ENCODE data around the gene ARRDC4. TPM values are rescaled to one million over a fixed set of nuclear protein-coding genes. Genes with fewer than 3 reads are reported as not detected.
A peak's percentile ranks its signal among the peaks of the same experiment; 100 is the strongest.

The ARRDC4 gene
- total RNA-seq, 2 experiments from 2014 or later: 0.13 to 0.18 TPM

DNA sequence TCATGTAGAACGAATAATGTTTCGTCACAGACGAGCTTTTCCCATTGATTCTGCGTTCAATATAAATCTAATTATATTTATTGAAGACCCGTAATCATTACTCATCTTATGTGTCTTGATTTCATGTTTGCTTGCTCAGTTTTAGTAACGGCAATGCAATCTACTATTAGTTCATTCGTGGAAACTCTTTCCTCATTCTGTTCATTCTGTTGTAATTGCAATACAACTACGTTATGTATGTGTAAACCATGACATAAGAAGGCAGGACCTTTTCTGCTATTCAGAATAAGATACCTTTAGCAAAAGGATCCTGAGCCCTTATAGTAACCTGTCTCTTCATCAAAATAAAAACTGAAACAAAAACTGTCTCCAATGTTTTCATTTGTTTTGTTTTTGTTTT is 6.8 kb upstream of the ARRDC4 start:
- no peaks in the 10 kb centered on the region for H3K4me1 Mint-ChIP-seq
- CTCF ChIA-PET: no interaction called here
- no peak overlapping the region for H3K27ac Mint-ChIP-seq

DNA sequence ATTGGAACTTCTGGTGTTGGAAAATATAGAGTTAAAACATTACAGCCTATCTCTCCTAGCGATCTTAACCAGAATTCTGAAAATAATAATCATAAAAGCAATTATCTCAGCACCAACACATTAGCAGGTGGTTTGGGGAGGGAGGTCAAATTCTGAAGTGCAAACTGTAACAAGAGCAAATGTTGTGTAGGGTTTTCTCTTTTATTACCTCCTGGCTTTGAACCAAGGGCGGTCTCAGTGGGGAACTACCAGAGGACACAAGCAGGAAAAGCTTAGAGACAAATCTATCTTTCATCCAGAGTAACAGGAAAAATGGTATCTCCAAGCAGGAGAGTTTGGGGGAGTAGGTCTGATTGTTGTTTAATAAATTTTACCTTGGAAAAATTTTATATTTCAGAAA is 5.5 kb upstream of the ARRDC4 start:
- Mint-ChIP-seq H3K4me3 (no peak overlapping the region), H3K9me3 (peaks cover 3% of the 10 kb centered on the region), H3K4me1 (peaks cover 6% of the 10 kb centered on the region), H3K27ac (no peak overlapping the region), H3K27me3 (peaks cover 7% of the 10 kb centered on the region), H3K36me3 (ENCODE audit: low read depth) (no peaks in the 10 kb centered on the region)
- ChIA-PET CTCF (no interaction called here), POLR2A (no interaction called here)
- no peak for DNase-seq

More for the DNA sequence above, 6.8 kb upstream of the ARRDC4 start:
- no peaks in the 10 kb centered on the region for H3K36me3 Mint-ChIP-seq (ENCODE audit: low read depth)
- no peak for DNase-seq
- H3K4me3 Mint-ChIP-seq: no peak overlapping the region
- no peaks in the 10 kb centered on the region for H3K27me3 Mint-ChIP-seq
- POLR2A ChIA-PET: no interaction called here
- no peaks in the 10 kb centered on the region for H3K9me3 Mint-ChIP-seq

DNA sequence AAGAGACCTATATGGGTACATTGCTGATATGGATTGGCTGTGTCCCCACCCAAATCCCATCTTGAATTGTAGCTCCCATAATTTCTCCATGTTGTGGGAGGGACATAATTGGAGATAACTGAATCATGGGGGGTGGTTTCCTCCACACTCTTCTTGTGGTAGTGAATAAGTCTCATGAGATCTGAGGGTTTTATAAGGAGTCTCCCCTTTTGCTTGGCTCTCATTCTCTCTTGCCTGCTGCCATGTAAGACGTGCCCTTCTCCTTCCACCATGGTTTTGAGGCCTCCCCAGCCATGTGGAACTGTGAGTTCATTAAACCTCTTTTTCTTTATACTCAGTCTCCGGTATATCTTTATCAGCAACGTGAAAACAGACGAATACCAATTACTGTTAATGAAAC is 5.0 kb upstream of the ARRDC4 start:
- no peak for DNase-seq
- no peaks in the 10 kb centered on the region for H3K36me3 Mint-ChIP-seq (ENCODE audit: low read depth)
- ChIA-PET CTCF (no interaction called here), POLR2A (no interaction called here)
- peaks cover 3% of the 10 kb centered on the region for H3K9me3 Mint-ChIP-seq
- peaks cover 10% of the 10 kb centered on the region for H3K27me3 Mint-ChIP-seq
- no peak overlapping the region for H3K4me3 Mint-ChIP-seq
- no peak overlapping the region for H3K27ac Mint-ChIP-seq
- H3K4me1 Mint-ChIP-seq: peaks cover 9% of the 10 kb centered on the region

DNA sequence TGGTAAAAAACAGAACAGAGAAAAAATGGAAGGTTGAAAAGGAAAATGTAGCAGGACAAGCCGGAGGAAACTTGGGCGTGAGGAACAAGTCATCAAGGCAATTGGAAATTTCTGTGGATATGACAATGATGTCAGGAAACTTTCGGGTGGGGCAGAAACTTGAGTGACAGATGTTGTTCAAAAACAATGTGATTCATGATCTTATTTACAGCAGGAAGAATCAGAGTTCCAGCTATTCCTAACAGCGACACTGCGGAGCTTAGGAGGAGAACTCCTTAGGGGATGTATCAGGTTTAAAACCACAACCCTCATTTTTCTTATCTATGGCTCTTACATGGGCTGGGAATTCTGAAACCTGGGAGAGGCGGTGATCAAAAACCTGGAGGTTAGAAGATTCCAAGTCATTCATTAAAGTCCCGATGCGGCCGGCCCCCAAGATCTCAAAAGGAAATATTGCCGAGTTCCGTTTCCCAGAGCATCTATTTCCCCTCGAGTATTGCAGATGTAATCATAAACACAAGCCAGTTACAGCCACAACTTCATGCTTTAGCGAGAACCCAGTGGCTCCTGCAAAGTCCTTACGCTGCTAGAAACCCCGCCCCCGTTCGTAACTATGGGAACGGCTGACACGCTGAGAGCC is 659 bp upstream of the ARRDC4 start:
- peaks cover 17% of the 10 kb centered on the region for H3K27me3 Mint-ChIP-seq
- peaks cover 12% of the 10 kb centered on the region for H3K4me1 Mint-ChIP-seq
- ChIA-PET POLR2A (no interaction called here), CTCF (interaction anchor here (1.0 kb wide), 1 partner anchor 218 kb away, joined by 6 read pairs; no protein-coding TSS in a partner anchor)
- H3K4me3 Mint-ChIP-seq: peak overlapping the region; percentile 64
- no peak overlapping the region for H3K27ac Mint-ChIP-seq
- H3K9me3 Mint-ChIP-seq: peaks cover 3% of the 10 kb centered on the region
- H3K36me3 Mint-ChIP-seq (ENCODE audit: low read depth): no peaks in the 10 kb centered on the region
- no peak for DNase-seq

DNA sequence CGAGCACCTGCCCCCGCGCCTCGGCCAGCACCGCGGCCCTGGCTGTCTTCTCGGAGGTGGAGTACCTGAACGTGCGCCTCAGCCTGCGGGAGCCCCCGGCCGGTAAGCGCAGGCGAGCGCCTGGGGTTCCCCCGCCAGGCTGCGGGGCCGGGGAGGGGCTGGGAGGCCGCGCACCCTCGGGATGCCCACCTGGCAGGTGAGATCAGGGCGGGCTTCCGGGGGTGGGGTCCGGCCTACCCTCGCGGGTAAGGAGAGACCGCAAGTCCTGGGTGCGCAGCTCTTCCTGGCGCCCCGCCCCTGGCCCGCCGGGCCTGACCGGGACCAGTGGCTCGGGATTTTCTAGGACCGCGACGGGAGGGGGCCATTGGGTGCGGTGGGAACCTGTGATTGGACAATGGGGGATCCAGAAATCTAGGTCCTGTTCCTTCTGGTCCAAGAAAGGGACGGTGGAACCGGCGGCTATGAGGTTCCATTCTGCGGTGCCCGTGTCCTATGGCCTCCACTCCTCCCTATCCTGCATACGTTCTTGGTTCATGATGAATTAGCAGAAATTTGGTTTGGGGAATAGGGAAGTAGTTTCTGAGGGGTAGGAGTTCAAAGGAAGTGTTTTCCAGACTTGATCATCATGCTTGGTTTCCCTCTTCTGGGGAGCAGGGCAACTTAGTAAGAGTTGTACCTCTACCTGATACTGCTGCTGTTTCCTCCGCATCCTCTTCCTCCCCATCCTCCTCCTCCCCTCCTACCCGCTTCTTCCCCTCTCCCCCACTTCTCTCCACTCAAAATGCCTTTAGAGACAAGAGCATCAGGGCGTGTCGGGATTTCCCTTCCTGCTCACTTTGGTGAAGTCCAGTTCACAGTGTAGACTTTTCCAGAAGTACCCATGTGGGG is 808 bp downstream of the ARRDC4 start:
- CTCF ChIA-PET: no interaction called here
- Mint-ChIP-seq H3K36me3 (ENCODE audit: low read depth) (no peaks in the 10 kb centered on the region), H3K9me3 (peaks cover 3% of the 10 kb centered on the region), H3K4me1 (peaks cover 12% of the 10 kb centered on the region), H3K4me3 (peak overlapping the region; percentile 8), H3K27me3 (peaks cover 17% of the 10 kb centered on the region), H3K27ac (no peak overlapping the region)
- POLR2A ChIA-PET: no interaction called here
- DNase-seq: no peak

DNA sequence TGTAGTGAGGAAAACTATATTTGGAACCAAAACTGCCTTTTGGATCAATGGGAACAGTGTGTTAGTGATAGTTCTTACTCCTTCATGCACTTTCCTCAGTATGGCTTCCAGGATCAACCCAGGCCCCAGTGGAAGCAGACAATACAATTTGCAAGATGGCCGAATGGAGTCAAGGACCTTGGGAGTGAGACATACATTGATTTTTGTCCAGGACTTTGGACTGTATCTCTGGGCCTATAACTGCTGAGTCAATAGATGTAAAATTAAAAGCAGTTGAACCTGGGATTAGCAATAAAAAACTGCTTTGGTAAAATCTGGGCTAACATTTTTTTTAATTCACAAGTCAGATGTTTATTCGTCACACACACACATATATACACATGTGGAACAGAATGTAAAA is 1.8 kb downstream of the ARRDC4 start:
- DNase-seq: no peak
- ChIA-PET CTCF (no interaction called here), POLR2A (no interaction called here)
- Mint-ChIP-seq H3K4me3 (no peak overlapping the region), H3K36me3 (ENCODE audit: low read depth) (no peaks in the 10 kb centered on the region), H3K27ac (no peak overlapping the region), H3K9me3 (peaks cover 3% of the 10 kb centered on the region), H3K4me1 (peaks cover 12% of the 10 kb centered on the region), H3K27me3 (peaks cover 17% of the 10 kb centered on the region)

DNA sequence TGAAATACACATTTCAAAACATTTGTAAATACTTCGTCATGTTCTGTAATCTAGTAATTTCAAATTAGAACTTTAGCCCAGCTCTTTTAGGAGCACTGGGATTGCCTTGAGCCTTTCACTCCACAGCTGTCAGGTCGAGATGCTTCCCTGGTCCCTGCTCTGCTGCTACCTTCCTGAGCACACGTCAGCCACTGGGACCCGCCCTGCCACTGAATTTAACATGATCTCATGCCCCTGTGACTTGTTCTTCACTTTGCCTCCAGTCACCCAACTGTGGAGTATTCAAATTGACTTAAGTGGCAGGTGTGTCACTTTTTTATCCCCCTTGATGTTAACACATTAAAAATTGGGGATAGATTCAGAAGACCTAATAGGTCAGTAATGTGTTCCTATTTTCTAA is 3.3 kb downstream of the ARRDC4 start:
- Mint-ChIP-seq H3K4me3 (no peak overlapping the region), H3K27me3 (peaks cover 17% of the 10 kb centered on the region), H3K9me3 (peaks cover 3% of the 10 kb centered on the region), H3K4me1 (peaks cover 12% of the 10 kb centered on the region), H3K27ac (no peak overlapping the region), H3K36me3 (ENCODE audit: low read depth) (no peaks in the 10 kb centered on the region)
- ChIA-PET POLR2A (no interaction called here), CTCF (no interaction called here)
- no peak for DNase-seq

DNA sequence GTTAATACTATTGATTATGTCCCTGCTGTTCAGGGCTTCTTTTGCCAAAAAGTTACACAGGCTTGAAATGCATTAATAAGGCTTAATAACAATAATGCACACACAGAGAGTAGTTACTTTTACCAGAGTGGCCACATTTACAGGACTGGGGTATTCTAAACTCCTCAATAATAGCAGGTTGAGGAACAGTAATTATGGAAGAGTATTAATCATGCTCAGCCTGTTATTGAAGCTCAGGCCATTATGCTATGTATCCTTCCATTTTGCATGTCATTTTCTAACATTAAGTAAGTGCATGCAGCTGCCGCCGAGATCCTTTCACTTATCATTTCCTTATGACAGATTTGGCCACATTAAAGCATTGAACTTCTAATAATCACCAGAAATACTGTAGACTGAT is 5.7 kb downstream of the ARRDC4 start:
- ChIA-PET CTCF (no interaction called here), POLR2A (no interaction called here)
- no peak for DNase-seq
- Mint-ChIP-seq H3K9me3 (no peaks in the 10 kb centered on the region), H3K4me1 (peaks cover 3% of the 10 kb centered on the region), H3K4me3 (no peak overlapping the region), H3K27me3 (peaks cover 6% of the 10 kb centered on the region), H3K36me3 (ENCODE audit: low read depth) (no peaks in the 10 kb centered on the region), H3K27ac (no peak overlapping the region)

DNA sequence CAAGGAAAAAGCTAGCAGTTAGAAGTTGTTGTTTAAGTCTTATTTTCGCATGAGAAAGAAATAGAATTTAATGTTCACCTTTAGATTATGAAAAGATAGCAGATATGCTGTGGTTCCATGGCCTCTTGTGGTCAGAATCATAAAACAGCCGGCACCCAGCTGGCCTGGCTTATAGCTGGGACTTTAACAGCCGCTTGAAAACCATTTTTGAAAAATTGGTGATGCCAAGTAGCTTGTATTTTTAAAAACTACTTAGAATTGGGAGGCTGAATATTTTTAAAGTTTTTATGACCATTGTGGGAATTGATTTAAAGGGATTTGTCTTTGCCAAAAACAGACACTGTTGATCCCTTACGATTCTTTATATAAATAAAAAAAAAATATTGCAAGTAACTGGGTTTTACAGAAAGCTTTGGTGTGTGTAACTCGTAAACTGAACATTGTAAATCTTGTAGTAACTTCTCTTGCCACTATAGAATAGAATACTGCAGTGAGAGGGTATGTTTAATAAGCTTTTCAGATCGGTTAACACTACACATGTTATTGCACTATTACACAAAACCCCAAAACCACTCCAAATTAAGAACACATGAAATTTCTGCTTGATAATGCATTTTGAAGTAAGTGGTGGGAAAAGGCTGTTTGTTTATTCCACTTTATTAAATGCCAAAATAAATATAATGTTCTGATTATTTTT is 6.6 kb downstream of the ARRDC4 start:
- DNase-seq: no peak
- peaks cover 2% of the 10 kb centered on the region for H3K9me3 Mint-ChIP-seq
- CTCF ChIA-PET: interaction anchor here (0.9 kb wide), 1 partner anchor 9 kb away, joined by 3 read pairs; no protein-coding TSS in a partner anchor
- peaks cover 2% of the 10 kb centered on the region for H3K27me3 Mint-ChIP-seq
- POLR2A ChIA-PET: no interaction called here
- no peak overlapping the region for H3K4me3 Mint-ChIP-seq
- H3K27ac Mint-ChIP-seq: no peak overlapping the region
- H3K4me1 Mint-ChIP-seq: no peaks in the 10 kb centered on the region
- no peaks in the 10 kb centered on the region for H3K36me3 Mint-ChIP-seq (ENCODE audit: low read depth)

DNA sequence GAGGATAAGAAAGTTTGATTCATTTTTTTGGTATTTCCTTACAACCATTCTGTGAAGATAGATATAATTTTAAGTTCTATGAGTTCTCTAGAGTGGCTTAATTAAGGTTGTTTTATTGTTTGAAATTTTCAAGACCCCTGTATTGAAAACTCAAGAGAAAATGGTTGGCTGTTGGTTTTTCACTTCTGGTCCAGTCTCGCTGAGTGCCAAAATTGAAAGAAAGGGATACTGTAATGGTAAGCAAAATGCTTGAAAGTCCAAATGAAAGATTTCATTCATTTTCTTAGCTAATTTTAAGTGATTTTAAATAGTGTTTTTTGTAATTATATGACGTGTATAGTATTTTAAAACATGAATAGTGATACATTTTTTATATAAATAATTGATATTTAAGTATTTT is 7.4 kb downstream of the ARRDC4 start:
- Mint-ChIP-seq H3K27me3 (peaks cover 2% of the 10 kb centered on the region), H3K36me3 (ENCODE audit: low read depth) (no peaks in the 10 kb centered on the region), H3K9me3 (peaks cover 2% of the 10 kb centered on the region), H3K4me1 (no peaks in the 10 kb centered on the region), H3K27ac (no peak overlapping the region), H3K4me3 (no peak overlapping the region)
- POLR2A ChIA-PET: no interaction called here
- CTCF ChIA-PET: no interaction called here
- DNase-seq: no peak

DNA sequence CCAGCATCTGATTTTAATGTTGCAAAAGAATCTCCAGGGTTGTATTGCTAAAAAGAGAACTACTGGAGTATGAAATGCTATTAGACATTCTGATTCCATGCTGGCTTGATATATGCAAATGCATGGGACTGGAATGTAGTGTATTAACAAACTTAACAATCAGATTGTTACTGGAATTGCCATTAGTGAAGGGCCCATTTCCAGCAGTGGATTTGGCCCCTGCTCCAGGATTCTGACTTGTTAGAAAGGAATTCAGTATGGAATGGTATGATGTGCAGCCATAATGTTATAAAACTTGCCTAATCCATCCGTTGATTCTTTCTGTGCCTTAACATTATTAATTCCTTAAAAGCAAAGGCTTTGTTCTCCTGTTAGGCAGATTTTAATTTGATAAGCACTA is 7.9 kb downstream of the ARRDC4 start:
- POLR2A ChIA-PET: no interaction called here

DNA sequence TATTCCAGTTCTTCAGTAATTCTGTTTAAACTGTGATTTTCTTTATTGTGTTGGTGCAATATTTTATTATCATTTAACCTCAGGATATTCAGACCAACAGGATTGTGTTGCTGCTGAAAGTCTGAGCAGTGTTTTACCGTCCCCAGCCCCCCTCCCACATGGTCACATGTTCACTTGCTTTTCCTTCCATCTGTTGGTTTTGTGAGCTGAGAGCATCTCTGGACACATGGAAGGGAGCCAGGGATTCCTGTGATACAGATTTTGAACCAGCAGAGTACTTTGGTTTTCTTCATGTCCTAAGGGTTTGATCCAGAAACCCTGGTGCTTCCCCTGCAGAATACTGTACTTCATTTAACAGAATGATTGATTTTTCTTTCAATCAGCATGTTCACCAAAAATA is 11.9 kb downstream of the ARRDC4 start:
- Mint-ChIP-seq H3K27me3 (no peaks in the 10 kb centered on the region), H3K4me1 (no peaks in the 10 kb centered on the region), H3K4me3 (no peak overlapping the region), H3K9me3 (peaks cover 2% of the 10 kb centered on the region), H3K27ac (no peak overlapping the region), H3K36me3 (ENCODE audit: low read depth) (no peaks in the 10 kb centered on the region)
- ChIA-PET POLR2A (no interaction called here), CTCF (no interaction called here)
- no peak for DNase-seq

More for the DNA sequence above, 7.9 kb downstream of the ARRDC4 start:
- Mint-ChIP-seq H3K9me3 (peaks cover 2% of the 10 kb centered on the region), H3K4me3 (no peak overlapping the region), H3K36me3 (ENCODE audit: low read depth) (no peaks in the 10 kb centered on the region), H3K27me3 (peaks cover under 1% of the 10 kb centered on the region), H3K27ac (no peak overlapping the region), H3K4me1 (no peaks in the 10 kb centered on the region)
- DNase-seq: no peak
- CTCF ChIA-PET: no interaction called here

DNA sequence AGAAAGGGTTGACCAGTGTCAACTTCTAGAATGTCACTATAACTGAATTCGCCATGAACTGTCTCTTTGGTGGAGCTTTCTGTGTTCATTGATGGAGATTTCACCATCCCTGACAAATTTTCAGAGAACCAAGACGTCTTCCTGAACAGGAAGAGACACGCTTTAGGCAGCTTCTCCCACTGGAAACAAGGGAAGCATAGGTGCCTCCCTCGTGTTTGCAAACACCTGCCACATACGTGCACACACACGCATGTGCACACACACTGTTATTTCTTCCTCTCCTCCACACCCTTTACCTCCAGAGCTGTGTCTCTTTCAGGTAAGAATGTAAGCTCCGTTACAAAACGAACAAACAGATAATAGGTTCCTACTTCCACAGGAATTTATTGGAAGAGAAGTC is 15.6 kb downstream of the ARRDC4 start:
- Mint-ChIP-seq H3K9me3 (peaks cover 2% of the 10 kb centered on the region), H3K27me3 (no peaks in the 10 kb centered on the region), H3K4me3 (no peak overlapping the region), H3K4me1 (no peaks in the 10 kb centered on the region), H3K36me3 (ENCODE audit: low read depth) (no peaks in the 10 kb centered on the region), H3K27ac (no peak overlapping the region)
- ChIA-PET POLR2A (no interaction called here), CTCF (interaction anchor here (0.9 kb wide), 1 partner anchor 9 kb away, joined by 3 read pairs; no protein-coding TSS in a partner anchor)
- no peak for DNase-seq
